Osteoblast (primary cell): ENCODE results near the gene IFT27. TPM values are rescaled to one million over a fixed set of nuclear protein-coding genes. Genes with fewer than 3 reads are reported as not detected.
A peak's percentile ranks its signal among the peaks of the same experiment; 100 is the strongest.

ENCODE experiments used
- DNase-seq: peaks from one replicate; pipeline ENCODE4 v3.0.0; 2011; ENCODE audit warnings: low spot score, mixed read lengths; ENCODE audit not compliant: insufficient read length; ENCODE audit errors: missing footprints
- H2AFZ ChIP-seq: 2 replicates; pipeline ENCODE4 v1.6.0; 2011; ENCODE audit warnings: mild to moderate bottlenecking, low read length
- H3K27ac ChIP-seq: 2 replicates; pipeline ENCODE4 v1.5.1; 2011; ENCODE audit warnings: mild to moderate bottlenecking, low read depth, low read length, moderate library complexity
- H3K27me3 ChIP-seq: 2 replicates; pipeline ENCODE4 v1.6.0; 2012; ENCODE audit warnings: mild to moderate bottlenecking, control low read depth, inconsistent platforms, low read length, moderate library complexity; ENCODE audit not compliant: insufficient read depth
- H3K36me3 ChIP-seq: 2 replicates; pipeline ENCODE4 v1.5.1; 2011; ENCODE audit warnings: mild to moderate bottlenecking, low read length, control low read depth, moderate library complexity; ENCODE audit not compliant: insufficient read depth
- H3K4me1 ChIP-seq: 2 replicates; pipeline ENCODE4 v1.5.1; 2011; ENCODE audit warnings: mild to moderate bottlenecking, low read length, control low read depth, moderate library complexity; ENCODE audit not compliant: insufficient read depth
- H3K4me2 ChIP-seq: 2 replicates; pipeline ENCODE4 v1.6.0; 2011; ENCODE audit warnings: mild to moderate bottlenecking, low read length; ENCODE audit not compliant: insufficient read depth
- H3K4me3 ChIP-seq: fragments of 200-600 bp; sonication (generic); 3 replicates; pipeline ENCODE4 v1.5.1; 2012; ENCODE audit warnings: mild to moderate bottlenecking, low read length, inconsistent platforms; ENCODE audit not compliant: insufficient read depth
- H3K79me2 ChIP-seq: 2 replicates; pipeline ENCODE4 v1.6.0; 2012; ENCODE audit warnings: mild to moderate bottlenecking, low read length, control low read depth, inconsistent platforms; ENCODE audit not compliant: insufficient read depth
- H3K9me3 ChIP-seq: 2 replicates; pipeline ENCODE4 v1.5.1; 2011; ENCODE audit warnings: low read depth, low read length, control low read depth
- H4K20me1 ChIP-seq: 2 replicates; pipeline ENCODE4 v1.6.0; 2012; ENCODE audit warnings: mild to moderate bottlenecking, low read length, control low read depth; ENCODE audit not compliant: insufficient read depth
- CTCF ChIP-seq: IDR thresholded peaks from 2 replicates; pipeline ENCODE4 v1.5.1; 2011; ENCODE audit warnings: mild to moderate bottlenecking, low read depth, low read length, moderate library complexity; ENCODE audit errors: extremely low read depth
- total RNA-seq: library from RNA; depleted of rRNA; stranded (reverse); fragments of >200 nt; gene quantifications from 2 replicates; pipeline ENCODE4 v1.2.3, GENCODE V29; 2012

The IFT27 gene
- total RNA-seq, 1 donor = 22.1 TPM

GRCh38 chr22:36783743-36784142 lies 7.8 kb upstream of the IFT27 start:
- H3K27ac ChIP-seq = no peak overlapping the region
- H2AFZ ChIP-seq = no peak overlapping the region
- H3K36me3 ChIP-seq = no peaks in the 10 kb centered on the region
- no peak for TF ChIP-seq CTCF
- peaks cover 3% of the 10 kb centered on the region for H4K20me1 ChIP-seq
- H3K4me3 ChIP-seq = no peak overlapping the region
- H3K9me3 ChIP-seq = no peaks in the 10 kb centered on the region
- no peaks in the 10 kb centered on the region for H3K79me2 ChIP-seq
- H3K4me1 ChIP-seq = peaks cover 4% of the 10 kb centered on the region
- no peak overlapping the region for H3K4me2 ChIP-seq
- no peak for DNase-seq
- peaks cover 46% of the 10 kb centered on the region for H3K27me3 ChIP-seq

- Histone ChIP-seq H4K20me1 (peaks cover 3% of the 10 kb centered on the region), H3K79me2 (no peaks in the 10 kb centered on the region), H3K4me3 (no peak overlapping the region), H3K4me1 (peaks cover 4% of the 10 kb centered on the region), H3K36me3 (no peaks in the 10 kb centered on the region), H3K4me2 (peak overlapping the region; percentile 28), H3K27ac (no peak overlapping the region), H2AFZ (peak overlapping the region; percentile 63), H3K9me3 (no peaks in the 10 kb centered on the region), H3K27me3 (peaks cover 33% of the 10 kb centered on the region)
- peak; percentile 95 for TF ChIP-seq CTCF
- DNase-seq = peak; percentile 97
Observed at GRCh38 chr22:36781656-36782627, 6.0 kb upstream of the IFT27 start.

GRCh38 chr22:36778020-36778419 lies 2.1 kb upstream of the IFT27 start:
- H3K4me1 ChIP-seq = peaks cover 17% of the 10 kb centered on the region
- peaks cover 3% of the 10 kb centered on the region for H4K20me1 ChIP-seq
- no peak for DNase-seq
- peaks cover 7% of the 10 kb centered on the region for H3K79me2 ChIP-seq
- H3K4me2 ChIP-seq = no peak overlapping the region
- no peak for TF ChIP-seq CTCF
- H3K27ac ChIP-seq = no peak overlapping the region
- H3K4me3 ChIP-seq = no peak overlapping the region
- H3K27me3 ChIP-seq = peaks cover 4% of the 10 kb centered on the region
- H3K9me3 ChIP-seq = no peaks in the 10 kb centered on the region
- no peaks in the 10 kb centered on the region for H3K36me3 ChIP-seq
- no peak overlapping the region for H2AFZ ChIP-seq

- Histone ChIP-seq H3K27ac (no peak overlapping the region), H3K36me3 (no peaks in the 10 kb centered on the region), H3K79me2 (peaks cover 7% of the 10 kb centered on the region), H3K27me3 (no peaks in the 10 kb centered on the region), H3K4me2 (peak overlapping the region; percentile 82), H3K4me1 (peaks cover 14% of the 10 kb centered on the region), H4K20me1 (peaks cover 3% of the 10 kb centered on the region), H3K9me3 (no peaks in the 10 kb centered on the region), H3K4me3 (peak overlapping the region; percentile 55), H2AFZ (peak overlapping the region; percentile 76)
- no peak for TF ChIP-seq CTCF
- no peak for DNase-seq
Observed at GRCh38 chr22:36776722-36777121, 803 bp upstream of the IFT27 start.
